GM18858 (cell line): ENCODE data around the gene TMEM18.

Source experiments
- ATAC-seq: cut with Tn5 transposase; IDR thresholded peaks from one replicate; pipeline ENCODE4 v1.9.1; 2021; ENCODE audit not compliant: unreplicated experiment

The TMEM18 gene

GRCh38 chr2:623130-623922 lies 53.9 kb downstream of the TMEM18 start:
- ATAC-seq, result no peak

GRCh38 chr2:622357-622756 lies 54.8 kb downstream of the TMEM18 start:
- ATAC-seq, result no peak

- no peak for ATAC-seq
Measured at GRCh38 chr2:621303-622099, 55.7 kb downstream of the TMEM18 start.

DNA sequence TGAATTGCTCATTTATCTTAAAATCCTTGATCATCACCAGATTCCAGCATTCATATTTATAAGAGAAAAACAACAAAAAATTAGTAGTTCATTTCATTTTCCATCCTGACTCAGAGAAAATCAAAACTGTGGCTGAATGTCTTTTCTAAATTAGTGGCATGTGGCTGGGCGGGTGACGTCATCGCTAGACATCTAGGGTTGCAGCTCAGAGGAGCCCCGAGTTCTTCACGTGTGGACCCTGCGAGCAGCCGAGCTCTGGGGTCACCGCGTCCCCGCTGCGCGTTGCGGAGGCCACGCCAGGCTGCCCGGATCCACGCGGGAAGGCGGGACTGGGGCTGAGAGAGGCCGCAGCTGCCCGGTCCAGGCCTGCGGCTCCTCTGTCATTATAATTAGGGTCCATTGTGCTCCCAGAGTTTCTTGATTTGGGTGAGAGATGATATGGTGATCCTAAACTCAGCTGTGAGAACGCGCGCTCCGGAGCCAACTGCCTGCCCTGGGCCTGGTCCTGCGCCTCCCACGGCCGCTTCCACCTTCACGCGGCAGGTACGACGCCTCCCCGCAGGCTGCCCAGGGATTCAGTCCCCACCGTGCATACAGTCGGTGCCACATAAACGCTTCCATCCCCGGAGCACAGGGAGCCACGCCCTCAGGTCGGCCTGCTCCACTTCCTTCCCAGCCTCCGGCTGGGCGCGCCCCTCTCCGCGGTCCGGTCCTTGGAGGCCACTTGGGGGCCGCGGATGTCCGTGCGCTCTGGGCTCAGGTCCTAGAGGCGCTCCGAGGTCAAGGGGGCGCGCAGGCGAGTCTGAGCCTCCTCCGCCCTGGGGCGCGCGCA lies 56.5 kb downstream of the TMEM18 start:
- ATAC-seq, result no peak

DNA sequence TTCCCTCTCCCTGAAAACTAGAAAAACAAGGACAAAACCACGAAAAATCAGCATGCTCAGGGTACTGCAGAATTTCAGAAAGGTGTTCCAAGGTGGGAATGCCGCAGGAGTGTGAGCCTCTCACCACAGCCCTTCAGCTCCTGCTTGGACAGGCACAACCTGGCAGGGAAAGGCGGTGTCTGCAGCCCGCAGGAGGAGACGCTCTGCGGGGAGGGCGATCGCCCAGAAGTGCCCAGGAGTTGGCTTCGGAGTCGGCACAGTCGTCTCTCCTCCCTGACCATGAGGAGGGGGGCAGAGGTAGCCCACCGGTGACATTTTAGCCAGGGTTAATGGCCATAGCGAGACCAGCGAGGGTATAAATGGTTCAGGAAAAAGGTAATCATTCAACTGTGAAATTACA lies 57.2 kb downstream of the TMEM18 start:
- ATAC-seq, result no peak

DNA sequence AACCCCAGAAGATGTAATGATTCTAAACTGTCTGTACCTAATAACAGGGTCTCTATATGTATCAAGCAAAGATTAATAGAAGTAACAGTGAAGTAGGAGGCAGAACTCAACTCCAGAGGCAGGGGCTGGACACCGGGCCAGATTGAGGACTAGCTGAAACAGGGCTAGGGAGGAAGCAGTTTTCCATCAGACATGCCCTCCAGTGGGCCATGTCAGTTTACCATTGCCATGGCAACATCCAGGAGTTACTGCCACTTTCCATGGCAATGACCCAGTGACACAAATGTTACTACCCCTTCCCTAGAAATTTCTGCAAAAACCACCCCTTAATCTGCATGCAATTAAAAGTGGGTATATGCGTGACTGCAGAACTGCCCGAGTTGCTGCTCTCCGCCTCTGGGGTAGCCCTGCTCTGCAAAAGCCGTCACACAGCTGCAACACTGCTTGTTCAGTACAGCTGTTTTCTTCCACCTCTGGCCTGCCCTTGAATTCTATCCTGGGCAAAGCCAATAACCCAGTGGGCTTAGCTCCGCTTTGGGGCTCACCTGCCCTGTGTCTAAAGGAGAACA lies 58.7 kb downstream of the TMEM18 start:
- ATAC-seq, result no peak

GRCh38 chr2:618005-618404 lies 59.2 kb downstream of the TMEM18 start:
- ATAC-seq, result no peak
